Stimulated activated CD4-positive, alpha-beta T cell treated with anti-CD3 and anti-CD28 coated beads, Interleukin-1b, Interleukin-23, amount 100 ng/mL, for 4 hours (primary cell): ENCODE results near the gene GPA33.

ENCODE experiments used
- DNase-seq, 2 donors: peaks; one replicate each; pipeline ENCODE4 v3.0.0-alpha.2; 2020; ENCODE audit warnings: low read depth in 2 of 2

Gene GPA33

GRCh38 chr1:167090314-167090942, at the start of gene GPA33:
TSS of gene GPA33 (minus strand) at chr1:167090377. CDS start at chr1:167090287, 90 bp downstream.
- DNase-seq: no peak

GRCh38 chr1:167138703-167139102, 48.5 kb upstream of the GPA33 start:
- no peak for DNase-seq

GRCh38 chr1:167137793-167138510, 47.8 kb upstream of the GPA33 start:
- no peak for DNase-seq

- DNase-seq: no peak
These were observed 47.2 kb upstream of the GPA33 start for GRCh38 chr1:167137332-167137781.

GRCh38 chr1:167136806-167137205, 46.6 kb upstream of the GPA33 start:
- no peak for DNase-seq

- no peak for DNase-seq
These were observed 46.0 kb upstream of the GPA33 start for GRCh38 chr1:167136191-167136614.

- no peak for DNase-seq
These were observed 45.2 kb upstream of the GPA33 start for GRCh38 chr1:167135281-167135840.

GRCh38 chr1:167132301-167133010, 42.3 kb upstream of the GPA33 start:
- DNase-seq: no peak

GRCh38 chr1:167130829-167131510, 40.8 kb upstream of the GPA33 start:
- DNase-seq: no peak

- DNase-seq: no peak
These were observed 38.4 kb upstream of the GPA33 start for GRCh38 chr1:167128261-167129227.

GRCh38 chr1:167127661-167128060, 37.5 kb upstream of the GPA33 start:
- no peak for DNase-seq

GRCh38 chr1:167127236-167127635, 37.1 kb upstream of the GPA33 start:
- DNase-seq: no peak

- DNase-seq: no peak
These were observed 36.6 kb upstream of the GPA33 start for GRCh38 chr1:167126811-167127210.

- no peak for DNase-seq
These were observed 36.1 kb upstream of the GPA33 start for GRCh38 chr1:167126317-167126716.

- no peak for DNase-seq
These were observed 32.4 kb upstream of the GPA33 start for GRCh38 chr1:167122568-167122967.

- DNase-seq: no peak
These were observed 31.9 kb upstream of the GPA33 start for GRCh38 chr1:167122121-167122480.

- DNase-seq: no peak
These were observed 31.4 kb upstream of the GPA33 start for GRCh38 chr1:167121375-167122120.

GRCh38 chr1:167120899-167121298, 30.7 kb upstream of the GPA33 start:
- no peak for DNase-seq

GRCh38 chr1:167119696-167120095, 29.5 kb upstream of the GPA33 start:
- DNase-seq: no peak

GRCh38 chr1:167118188-167118587, 28.0 kb upstream of the GPA33 start:
- no peak for DNase-seq
